BLaER1 treated with 17β-estradiol and CSF1 and Interleukin-3, amounts not matched to agents 10 nM and 100 nM (cell line): ENCODE data around the gene CCR5.

Source experiments
- H3K27ac ChIP-seq, 11 experiments: shearing (Covaris generic); formaldehyde crosslinking; 2 replicates each; pipeline ENCODE4 v1.8.1; 2022
- H3K27me3 ChIP-seq, 11 experiments: shearing (Covaris generic); formaldehyde crosslinking; 2 replicates each; pipeline ENCODE4 v1.8.1; 2022
- H3K36me3 ChIP-seq, 11 experiments: shearing (Covaris generic); formaldehyde crosslinking; 2 replicates each; pipeline ENCODE4 v1.8.1; 2022
- H3K4me1 ChIP-seq, 10 experiments: shearing (Covaris generic); formaldehyde crosslinking; 2 replicates each; pipeline ENCODE4 v1.8.1; 2022
- H3K4me2 ChIP-seq, 11 experiments: shearing (Covaris generic); formaldehyde crosslinking; 2 replicates each; pipeline ENCODE4 v1.8.1; 2022
- H3K4me3 ChIP-seq, 10 experiments: shearing (Covaris generic); formaldehyde crosslinking; 2 replicates each; pipeline ENCODE4 v1.8.1; 2022
- H3K9ac ChIP-seq, 11 experiments: shearing (Covaris generic); formaldehyde crosslinking; 2 replicates each; pipeline ENCODE4 v1.8.1; 2022
- H3K9me3 ChIP-seq, 11 experiments: shearing (Covaris generic); formaldehyde crosslinking; replicated peaks in 1 of 11; 2 replicates each; pipeline ENCODE4 v1.8.1; 2022
- H4K20me1 ChIP-seq, 11 experiments: shearing (Covaris generic); formaldehyde crosslinking; 2 replicates each; pipeline ENCODE4 v1.8.1; 2022
- Cebpa-rat ChIP-seq, 11 experiments: shearing (Covaris generic); IDR thresholded peaks; 2 replicates each; pipeline ENCODE4 v1.8.1; 2022

The CCR5 gene

DNA sequence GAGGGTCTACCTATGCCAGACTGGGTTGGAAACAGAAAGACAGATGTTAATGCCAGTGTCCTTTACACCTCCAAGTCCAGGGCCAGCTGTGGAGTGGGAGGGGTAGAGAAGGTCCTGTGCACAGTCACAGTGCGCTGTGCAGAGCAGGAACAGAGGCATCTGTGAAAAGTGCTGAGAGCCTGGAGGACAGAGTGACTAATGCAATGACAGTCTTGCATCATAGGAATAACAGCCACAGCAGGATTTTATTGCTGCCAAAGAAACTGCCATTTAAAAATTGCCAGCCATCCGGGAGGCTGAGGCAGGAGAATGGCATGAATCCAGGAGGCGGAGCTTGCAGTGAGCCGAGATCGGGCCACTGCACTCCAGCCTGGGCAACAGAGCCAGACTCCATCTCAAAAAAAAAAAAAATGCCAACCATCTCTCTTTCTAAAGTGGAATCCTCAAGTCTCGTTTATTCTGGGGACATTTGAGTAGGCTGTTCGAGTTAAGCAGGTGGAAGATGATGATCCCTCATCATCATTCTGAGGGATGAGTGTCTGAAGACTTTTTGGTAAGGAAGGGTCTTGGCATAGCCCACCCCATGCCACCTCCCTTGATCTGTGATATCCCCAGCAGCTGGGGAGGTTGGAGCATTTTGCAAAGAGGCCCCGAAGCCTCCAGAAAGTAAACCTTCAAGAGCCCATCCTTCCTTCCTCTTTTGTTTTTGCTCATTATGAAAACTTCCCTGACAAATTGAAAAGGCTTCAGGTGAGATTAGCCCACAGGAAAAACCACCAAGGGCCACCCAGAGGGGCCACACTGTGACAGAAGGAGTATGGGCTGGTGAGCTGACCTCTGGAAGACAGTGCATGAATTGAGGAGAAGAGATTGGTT, 9.1 kb upstream of the CCR5 start:
- peaks cover 0 to 49% (median 0%) of the 10 kb centered on the region in 11 experiments; a peak in 7 of 22 replicates for H3K36me3 ChIP-seq
- peak overlapping the region in 5 of 11 experiments; percentile 23 to 70 (median 60); a peak in 9 of 22 replicates for H3K27ac ChIP-seq
- no peak overlapping the region for H3K4me3 ChIP-seq
- no peaks in the 10 kb centered on the region; a peak in 1 of 22 replicates for H4K20me1 ChIP-seq
- H3K9ac ChIP-seq = peak overlapping the region in 5 of 11 experiments; percentile 30 to 58 (median 54); a peak in 8 of 22 replicates
- peaks cover 0 to 17% (median 0%) of the 10 kb centered on the region in 11 experiments; a peak in 2 of 22 replicates for H3K9me3 ChIP-seq
- peak in 4 of 11 experiments; percentile 22 to 72 (median 56); a peak in 3 of 22 replicates for TF ChIP-seq Cebpa-rat (IDR thresholded peaks at IDR 0.05)
- H3K4me1 ChIP-seq = peaks cover 7 to 86% (median 32%) of the 10 kb centered on the region in 10 experiments; a peak in 17 of 20 replicates
- H3K4me2 ChIP-seq = peak overlapping the region in 7 of 11 experiments; percentile 29 to 86 (median 72); a peak in 14 of 22 replicates
- no peaks in the 10 kb centered on the region for H3K27me3 ChIP-seq

DNA sequence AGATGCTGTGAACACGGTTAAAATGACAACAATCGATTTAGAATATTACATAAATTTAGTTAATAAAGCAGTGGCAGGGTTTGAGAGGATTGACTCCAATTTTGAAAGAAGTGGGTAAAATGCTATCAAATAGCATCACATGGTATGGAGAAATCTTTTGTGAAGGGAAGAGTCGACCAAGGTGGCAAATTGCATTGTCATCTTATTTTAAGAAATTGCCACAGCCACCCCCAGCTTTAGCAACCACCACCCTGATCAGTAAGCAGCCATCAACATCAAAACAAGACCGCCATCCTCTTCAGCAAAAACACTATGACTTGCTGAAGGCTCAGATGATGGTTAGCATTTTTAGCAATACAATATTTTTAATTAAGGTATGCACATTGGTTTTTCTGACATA, 5.7 kb upstream of the CCR5 start:
- H3K9ac ChIP-seq = no peak overlapping the region
- H3K4me3 ChIP-seq = no peak overlapping the region
- TF ChIP-seq Cebpa-rat (IDR thresholded peaks at IDR 0.05) = no peak
- H3K27me3 ChIP-seq = no peaks in the 10 kb centered on the region
- H3K27ac ChIP-seq = peak overlapping the region in 3 of 11 experiments; percentile 15 to 35 (median 29); a peak in 1 of 22 replicates
- peaks cover 2 to 97% (median 37%) of the 10 kb centered on the region in 10 experiments; a peak in 16 of 20 replicates for H3K4me1 ChIP-seq
- H3K36me3 ChIP-seq = peaks cover 0 to 61% (median 0%) of the 10 kb centered on the region in 11 experiments; a peak in 5 of 22 replicates
- H3K4me2 ChIP-seq = peak overlapping the region in 3 of 11 experiments; percentile 42 to 96 (median 89); a peak in 5 of 22 replicates
- no peaks in the 10 kb centered on the region; a peak in 1 of 22 replicates for H4K20me1 ChIP-seq
- peaks cover 0 to 18% (median 0%) of the 10 kb centered on the region in 11 experiments; a peak in 2 of 22 replicates for H3K9me3 ChIP-seq

DNA sequence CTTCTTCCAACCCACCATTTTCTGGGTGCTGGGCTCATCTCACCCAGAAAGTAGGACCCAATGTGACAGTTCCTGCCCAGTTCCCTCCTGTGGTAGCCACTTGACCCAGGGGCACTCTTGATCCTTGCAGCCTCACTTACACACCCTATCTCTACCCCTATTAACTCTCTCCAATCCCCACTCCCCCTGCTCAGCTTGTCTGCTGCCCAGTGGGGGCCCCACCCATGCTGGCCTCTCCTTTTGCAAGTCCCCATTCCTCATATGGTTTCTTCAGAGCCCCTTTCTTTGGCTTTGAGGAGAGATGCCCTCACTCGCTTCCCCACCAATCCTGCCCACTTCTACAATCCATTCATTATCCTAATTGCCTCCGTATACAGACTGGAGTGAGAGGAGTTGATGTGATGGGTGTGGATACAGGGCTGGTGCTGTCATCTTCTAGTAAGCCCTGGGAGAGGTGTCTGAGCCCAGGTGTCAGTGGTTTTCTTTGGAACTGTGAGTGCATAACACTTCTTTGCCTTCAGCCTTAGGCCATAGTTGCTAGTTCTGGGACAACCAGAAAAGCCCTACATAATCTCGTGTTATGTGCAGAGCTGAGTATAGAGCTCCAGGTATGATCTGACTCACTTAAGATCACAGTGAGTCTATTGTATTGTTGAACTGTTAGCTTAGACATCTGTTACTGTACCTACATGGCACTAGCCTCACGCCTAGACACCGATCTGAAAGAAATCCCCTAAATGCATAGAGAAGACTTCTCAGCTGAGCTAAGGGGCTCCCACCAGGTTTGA, 4.8 kb upstream of the CCR5 start:
- Histone ChIP-seq H3K36me3 (peaks cover 0 to 61% (median 0%) of the 10 kb centered on the region in 11 experiments; a peak in 5 of 22 replicates), H3K4me3 (no peak overlapping the region), H3K9ac (no peak overlapping the region), H3K4me1 (peaks cover 0 to 88% (median 37%) of the 10 kb centered on the region in 10 experiments; a peak in 17 of 20 replicates), H3K27me3 (no peaks in the 10 kb centered on the region), H3K4me2 (peak overlapping the region in 4 of 11 experiments; percentile 18 to 96 (median 87); a peak in 7 of 22 replicates), H4K20me1 (no peaks in the 10 kb centered on the region; a peak in 1 of 22 replicates), H3K9me3 (peaks cover 0 to 18% (median 0%) of the 10 kb centered on the region in 11 experiments; a peak in 2 of 22 replicates), H3K27ac (peak overlapping the region in 3 of 11 experiments; percentile 25 to 35 (median 29); a peak in 4 of 22 replicates)
- TF ChIP-seq Cebpa-rat (IDR thresholded peaks at IDR 0.05) = no peak

DNA sequence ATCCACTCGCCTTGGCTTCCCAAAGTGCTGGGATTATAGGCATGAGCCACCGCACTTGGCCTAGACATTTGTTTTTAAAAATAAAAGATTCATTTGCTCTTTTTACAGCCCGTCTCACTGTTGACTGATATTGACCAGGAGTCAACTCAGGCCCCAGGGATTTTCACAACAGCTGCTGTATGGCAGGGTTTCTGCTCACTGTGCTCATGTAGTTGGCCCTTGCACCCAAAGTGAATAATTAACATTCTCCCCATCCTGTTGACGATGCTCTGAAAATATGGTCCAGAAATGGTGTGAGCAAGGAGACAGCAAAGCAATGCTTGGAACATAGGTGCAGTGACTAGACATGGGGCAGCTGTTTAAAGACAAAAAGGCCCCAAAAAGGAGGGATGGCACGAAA, 2.9 kb upstream of the CCR5 start:
- H3K36me3 ChIP-seq = peaks cover 0 to 57% (median 0%) of the 10 kb centered on the region in 11 experiments; a peak in 6 of 22 replicates
- peaks cover 0 to 81% (median 31%) of the 10 kb centered on the region in 10 experiments; a peak in 13 of 20 replicates for H3K4me1 ChIP-seq
- peaks cover 0 to 18% (median 0%) of the 10 kb centered on the region in 11 experiments; a peak in 2 of 22 replicates for H3K9me3 ChIP-seq
- peak overlapping the region in 6 of 11 experiments; percentile 9 to 96 (median 77); a peak in 11 of 22 replicates for H3K4me2 ChIP-seq
- H3K4me3 ChIP-seq = peak overlapping the region in 2 of 10 experiments; percentile 27 to 72; a peak in 4 of 20 replicates
- H3K27me3 ChIP-seq = no peaks in the 10 kb centered on the region
- H4K20me1 ChIP-seq = peaks cover 0 to 2% (median 0%) of the 10 kb centered on the region in 11 experiments; a peak in 2 of 22 replicates
- no peak for TF ChIP-seq Cebpa-rat (IDR thresholded peaks at IDR 0.05)
- H3K9ac ChIP-seq = peak overlapping the region in 3 of 11 experiments; percentile 40 to 85 (median 43); a peak in 4 of 22 replicates
- peak overlapping the region in 6 of 11 experiments; percentile 11 to 89 (median 64); a peak in 10 of 22 replicates for H3K27ac ChIP-seq

DNA sequence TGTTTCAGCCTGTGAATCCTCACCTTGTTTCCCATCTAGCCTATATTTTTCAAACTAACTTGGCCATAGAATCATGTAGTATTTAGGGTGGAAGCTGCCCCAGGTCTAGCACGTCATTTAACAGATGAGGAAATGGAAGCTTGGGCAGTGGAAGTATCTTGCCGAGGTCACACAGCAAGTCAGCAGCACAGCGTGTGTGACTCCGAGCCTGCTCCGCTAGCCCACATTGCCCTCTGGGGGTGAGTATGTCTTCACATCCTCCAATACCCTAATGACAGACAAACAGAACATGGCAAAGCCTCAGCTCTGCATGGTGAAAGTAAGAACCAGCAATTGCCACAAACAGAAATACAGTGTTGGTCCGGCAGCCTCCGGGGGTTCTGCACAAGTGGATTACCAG, 2.2 kb upstream of the CCR5 start:
- Histone ChIP-seq H4K20me1 (peaks cover 0 to 10% (median 0%) of the 10 kb centered on the region in 11 experiments; a peak in 3 of 22 replicates), H3K4me3 (peak overlapping the region in 3 of 10 experiments; percentile 63 to 72 (median 71); a peak in 5 of 20 replicates), H3K36me3 (peaks cover 0 to 57% (median 0%) of the 10 kb centered on the region in 11 experiments; a peak in 6 of 22 replicates), H3K9me3 (peaks cover 0 to 18% (median 0%) of the 10 kb centered on the region in 11 experiments; a peak in 2 of 22 replicates), H3K4me1 (peaks cover 0 to 85% (median 31%) of the 10 kb centered on the region in 10 experiments; a peak in 13 of 20 replicates), H3K4me2 (peak overlapping the region in 6 of 11 experiments; percentile 9 to 96 (median 77); a peak in 11 of 22 replicates), H3K27me3 (no peaks in the 10 kb centered on the region), H3K9ac (peak overlapping the region in 4 of 11 experiments; percentile 45 to 94 (median 89); a peak in 8 of 22 replicates), H3K27ac (peak overlapping the region in 6 of 11 experiments; percentile 11 to 89 (median 79); a peak in 10 of 22 replicates)
- no peak for TF ChIP-seq Cebpa-rat (IDR thresholded peaks at IDR 0.05)

DNA sequence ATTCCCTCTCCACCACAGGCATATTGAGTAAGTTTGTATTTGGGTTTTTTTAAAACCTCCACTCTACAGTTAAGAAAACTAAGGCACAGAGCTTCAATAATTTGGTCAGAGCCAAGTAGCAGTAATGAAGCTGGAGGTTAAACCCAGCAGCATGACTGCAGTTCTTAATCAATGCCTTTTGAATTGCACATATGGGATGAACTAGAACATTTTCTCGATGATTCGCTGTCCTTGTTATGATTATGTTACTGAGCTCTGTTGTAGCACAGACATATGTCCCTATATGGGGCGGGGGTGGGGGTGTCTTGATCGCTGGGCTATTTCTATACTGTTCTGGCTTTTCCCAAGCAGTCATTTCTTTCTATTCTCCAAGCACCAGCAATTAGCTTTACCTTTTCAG, 1.6 kb upstream of the CCR5 start:
- peaks cover 0 to 91% (median 31%) of the 10 kb centered on the region in 10 experiments; a peak in 13 of 20 replicates for H3K4me1 ChIP-seq
- peaks cover 0 to 18% (median 0%) of the 10 kb centered on the region in 11 experiments; a peak in 2 of 22 replicates for H3K9me3 ChIP-seq
- TF ChIP-seq Cebpa-rat (IDR thresholded peaks at IDR 0.05) = no peak
- peak overlapping the region in 4 of 11 experiments; percentile 45 to 94 (median 89); a peak in 8 of 22 replicates for H3K9ac ChIP-seq
- peaks cover 0 to 56% (median 0%) of the 10 kb centered on the region in 11 experiments; a peak in 6 of 22 replicates for H3K36me3 ChIP-seq
- no peaks in the 10 kb centered on the region for H3K27me3 ChIP-seq
- peak overlapping the region in 3 of 10 experiments; percentile 63 to 72 (median 71); a peak in 6 of 20 replicates for H3K4me3 ChIP-seq
- H3K27ac ChIP-seq = peak overlapping the region in 6 of 11 experiments; percentile 18 to 89 (median 79); a peak in 9 of 22 replicates
- H3K4me2 ChIP-seq = peak overlapping the region in 5 of 11 experiments; percentile 59 to 96 (median 85); a peak in 10 of 22 replicates
- H4K20me1 ChIP-seq = peaks cover 0 to 16% (median 0%) of the 10 kb centered on the region in 11 experiments; a peak in 3 of 22 replicates

DNA sequence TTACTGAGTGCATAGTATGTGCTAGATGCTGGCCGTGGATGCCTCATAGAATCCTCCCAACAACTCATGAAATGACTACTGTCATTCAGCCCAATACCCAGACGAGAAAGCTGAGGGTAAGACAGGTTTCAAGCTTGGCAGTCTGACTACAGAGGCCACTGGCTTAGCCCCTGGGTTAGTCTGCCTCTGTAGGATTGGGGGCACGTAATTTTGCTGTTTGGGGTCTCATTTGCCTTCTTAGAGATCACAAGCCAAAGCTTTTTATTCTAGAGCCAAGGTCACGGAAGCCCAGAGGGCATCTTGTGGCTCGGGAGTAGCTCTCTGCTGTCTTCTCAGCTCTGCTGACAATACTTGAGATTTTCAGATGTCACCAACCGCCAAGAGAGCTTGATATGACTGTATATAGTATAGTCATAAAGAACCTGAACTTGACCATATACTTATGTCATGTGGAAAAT, 1.0 kb upstream of the CCR5 start:
- peaks cover 0 to 21% (median 0%) of the 10 kb centered on the region in 11 experiments; a peak in 4 of 22 replicates for H4K20me1 ChIP-seq
- H3K9me3 ChIP-seq = peaks cover 0 to 18% (median 0%) of the 10 kb centered on the region in 11 experiments; a peak in 2 of 22 replicates
- H3K4me3 ChIP-seq = peak overlapping the region in 3 of 10 experiments; percentile 63 to 72 (median 71); a peak in 6 of 20 replicates
- peak overlapping the region in 4 of 11 experiments; percentile 45 to 94 (median 89); a peak in 8 of 22 replicates for H3K9ac ChIP-seq
- peaks cover 0 to 56% (median 0%) of the 10 kb centered on the region in 11 experiments; a peak in 6 of 22 replicates for H3K36me3 ChIP-seq
- no peaks in the 10 kb centered on the region for H3K27me3 ChIP-seq
- H3K27ac ChIP-seq = peak overlapping the region in 5 of 11 experiments; percentile 51 to 89 (median 86); a peak in 10 of 22 replicates
- peaks cover 0 to 96% (median 31%) of the 10 kb centered on the region in 10 experiments; a peak in 13 of 20 replicates for H3K4me1 ChIP-seq
- no peak for TF ChIP-seq Cebpa-rat (IDR thresholded peaks at IDR 0.05)
- H3K4me2 ChIP-seq = peak overlapping the region in 5 of 11 experiments; percentile 59 to 96 (median 85); a peak in 10 of 22 replicates
